B cell (primary cell): ENCODE measurements around the gene SDK1. TPM values are rescaled to one million over a fixed set of nuclear protein-coding genes. Genes with fewer than 3 reads are reported as not detected.

Experiments used
- ATAC-seq: fragments of 200-7000 bp; cut with Tn5 transposase; one replicate; pipeline ENCODE4 v1.10.0; 2021; ENCODE audit warnings: low read depth, mild to moderate bottlenecking, moderate number of reproducible peaks, moderate library complexity
- CTCF ChIA-PET: fragments of 350-600 bp; sonication (Branson Sonifier 250); formaldehyde crosslinking; loops from one replicate; lab custom pipeline; 2021; ENCODE audit warnings: antibody characterized with exemption, inconsistent platforms; lab: Charles Lee
- POLR2A ChIA-PET: fragments of 350-600 bp; sonication (Branson Sonifier 250); formaldehyde crosslinking; loops from one replicate; lab custom pipeline; 2021; ENCODE audit warnings: antibody characterized with exemption; lab: Charles Lee
- DNase-seq: peaks from one replicate; pipeline ENCODE4 v3.0.0; 2013
- H2AFZ ChIP-seq: 2 replicates; pipeline ENCODE4 v1.6.1; 2012; ENCODE audit warnings: mild to moderate bottlenecking, low read depth, low read length; ENCODE audit not compliant: insufficient read depth, poor library complexity, severe bottlenecking
- H3K27ac ChIP-seq, 2 donors: 1 replicate in 1 of 2; 2 replicates in 1 of 2; pipeline ENCODE4 v1.5.1; 2012 to 2013; ENCODE audit warnings: low read length in 2 of 2, mild to moderate bottlenecking in 2 of 2, moderate library complexity in 1 of 2
- H3K27me3 ChIP-seq, 4 experiments: fragments of 200-600 bp in 1 of 4; sonication (generic) in 1 of 4; replicated peaks in 1 of 4; 1 replicate in 2 of 4; 2 replicates in 2 of 4; pipeline versions ENCODE4 v1.6.1 to v1.7.0; 2013 to 2016; ENCODE audit warnings: low read length in 3 of 4, mild to moderate bottlenecking in 2 of 4, mixed read lengths in 1 of 4, moderate library complexity in 1 of 4; ENCODE audit not compliant: insufficient read depth in 4 of 4, control insufficient read depth in 3 of 4; ENCODE audit errors: control extremely low read depth in 1 of 4
- H3K36me3 ChIP-seq, 2 experiments: replicated peaks in 1 of 2; 1 replicate in 1 of 2; 2 replicates in 1 of 2; pipeline versions ENCODE4 v1.6.1 to v1.7.1; 2013; ENCODE audit warnings: low read length in 1 of 2; ENCODE audit not compliant: insufficient read depth in 2 of 2, control insufficient read depth in 1 of 2; ENCODE audit errors: control extremely low read depth in 1 of 2, extremely low read depth in 1 of 2
- H3K4me1 ChIP-seq, 2 donors: fragments of 200-600 bp in 1 of 2; sonication (generic) in 1 of 2; 1 replicate in 1 of 2; 2 replicates in 1 of 2; pipeline versions ENCODE4 v1.5.1 to v1.6.1; 2013 to 2017; ENCODE audit warnings: low read length in 2 of 2; ENCODE audit not compliant: control insufficient read depth in 2 of 2, insufficient read depth in 2 of 2
- H3K4me2 ChIP-seq: replicated peaks from 2 replicates; pipeline ENCODE3; 2012; ENCODE audit warnings: mild to moderate bottlenecking, low read depth, low read length; ENCODE audit not compliant: poor library complexity, severe bottlenecking
- H3K4me3 ChIP-seq, 5 experiments: fragments of 200-600 bp in 1 of 5; sonication (generic) in 1 of 5; 1 replicate in 3 of 5; 2 replicates in 2 of 5; pipeline versions ENCODE4 v1.5.1 to v1.7.0; 2011 to 2016; ENCODE audit warnings: low read length in 4 of 5, mild to moderate bottlenecking in 4 of 5, low read depth in 2 of 5, control low read depth in 1 of 5, moderate library complexity in 1 of 5; ENCODE audit not compliant: insufficient read depth in 1 of 5; ENCODE audit errors: control extremely low read depth in 1 of 5, extremely low read depth in 1 of 5
- H3K79me2 ChIP-seq: fragments of 200-600 bp; sonication (generic); one replicate; pipeline ENCODE4 v1.6.0; 2016; ENCODE audit warnings: low read length; ENCODE audit not compliant: control insufficient read depth, insufficient read depth
- H3K9ac ChIP-seq: fragments of 200-600 bp; sonication (generic); 2 replicates; pipeline ENCODE4 v1.6.1; 2017; ENCODE audit warnings: mild to moderate bottlenecking, low read length, moderate library complexity
- H3K9me3 ChIP-seq, 3 donors: one replicate each; pipeline versions ENCODE4 v1.6.1 to v1.7.1; 2013; ENCODE audit warnings: low read length in 2 of 3; ENCODE audit not compliant: control insufficient read depth in 2 of 3, insufficient read depth in 1 of 3; ENCODE audit errors: control extremely low read depth in 1 of 3
- H4K20me1 ChIP-seq: 2 replicates; pipeline ENCODE4 v1.6.0; 2012; ENCODE audit warnings: mild to moderate bottlenecking, low read length; ENCODE audit not compliant: insufficient read depth, control insufficient read depth, poor library complexity, severe bottlenecking
- H3K27ac Mint-ChIP-seq: one replicate; pipeline ENCODE4 v1.8.0; 2021; ENCODE audit warnings: mixed read lengths
- H3K27me3 Mint-ChIP-seq: one replicate; pipeline ENCODE4 v1.8.0; 2021; ENCODE audit warnings: mixed read lengths
- H3K4me1 Mint-ChIP-seq: one replicate; pipeline ENCODE4 v1.8.0; 2021; ENCODE audit warnings: mixed read lengths
- H3K4me3 Mint-ChIP-seq: one replicate; pipeline ENCODE4 v1.8.0; 2021; ENCODE audit warnings: mixed read lengths
- H3K9me3 Mint-ChIP-seq: one replicate; pipeline ENCODE4 v1.8.0; 2022; ENCODE audit warnings: mixed read lengths; ENCODE audit not compliant: insufficient read depth
- CTCF ChIP-seq: fragments of 200-600 bp; IDR thresholded peaks from one replicate; pipeline ENCODE4 v1.8.0; 2022; ENCODE audit warnings: antibody characterized with exemption, mild to moderate bottlenecking
- EZH2 ChIP-seq: IDR thresholded peaks from 2 replicates; pipeline ENCODE4 v1.6.1; 2012; ENCODE audit warnings: borderline replicate concordance, low read depth, mild to moderate bottlenecking, moderate library complexity, low read length; ENCODE audit not compliant: insufficient read depth, poor library complexity, severe bottlenecking
- WGBS: methylation state at CpG from one replicate; pipeline ENCODE4 v1.1.5; 2013; ENCODE audit warnings: missing lambda C conversion rate; ENCODE audit not compliant: insufficient coverage; 5-methylcytosine and 5-hydroxymethylcytosine counted together
- intact Hi-C: fragments of 100-400 bp; cut with micrococcal nuclease; formaldehyde crosslinking; loops from one replicate; pipeline ENCODE4 v1.10.0; 2022
- polyA plus RNA-seq: library from polyadenylated mRNA; depleted of rRNA; stranded (reverse); fragments of >200 nt; gene quantifications from 2 replicates; pipeline ENCODE4 v1.2.3, GENCODE V29; 2012
- total RNA-seq, 2 donors: library from RNA; stranded (reverse); fragments of 120-200 nt in 1 of 2; gene quantifications; 1 replicate in 1 of 2; 2 replicates in 1 of 2; pipeline versions ENCODE4 v1.2.3 to v1.2.4, GENCODE V29; 2013 to 2022

Gene SDK1
- total and polyA plus RNA-seq, 2 donors (not counting 1 experiment from before 2014, with no cell fraction given) = 0.73 to 2.0 TPM

GRCh38 chr7:3958109-3958483 lies 657.0 kb downstream of the SDK1 start:
- WGBS = no CpG with 5 or more reads among the region's 5 CpGs
- no peaks in the 10 kb centered on the region for H4K20me1 ChIP-seq
- intact Hi-C loops = loop anchor here (5.0 kb wide), 1 partner anchor 61 kb away; no protein-coding TSS in a partner anchor
- no peak overlapping the region for H2AFZ ChIP-seq
- TF ChIP-seq CTCF = no peak
- no peak for TF ChIP-seq EZH2
- ATAC-seq (no peak), DNase-seq (no peak)
- peaks cover 0 to 3% (median 0%) of the 10 kb centered on the region in 4 experiments for H3K27me3 ChIP-seq
- no peaks in the 10 kb centered on the region for H3K36me3 ChIP-seq
- peaks cover 4 to 35% of the 10 kb centered on the region in 2 donors for H3K4me1 ChIP-seq
- no peak overlapping the region for H3K4me3 ChIP-seq
- Mint-ChIP-seq H3K27ac (no peak overlapping the region), H3K9me3 (peaks cover 6% of the 10 kb centered on the region), H3K27me3 (peaks cover 16% of the 10 kb centered on the region), H3K4me1 (peaks cover 32% of the 10 kb centered on the region), H3K4me3 (no peak overlapping the region)
- no peak overlapping the region for H3K4me2 ChIP-seq
- no peak overlapping the region for H3K27ac ChIP-seq
- H3K9ac ChIP-seq = no peak overlapping the region
- no peaks in the 10 kb centered on the region for H3K79me2 ChIP-seq
- POLR2A ChIA-PET = no interaction called here
- CTCF ChIA-PET = no interaction called here
- H3K9me3 ChIP-seq = peaks cover 0 to 12% (median 0%) of the 10 kb centered on the region in 3 donors

DNA sequence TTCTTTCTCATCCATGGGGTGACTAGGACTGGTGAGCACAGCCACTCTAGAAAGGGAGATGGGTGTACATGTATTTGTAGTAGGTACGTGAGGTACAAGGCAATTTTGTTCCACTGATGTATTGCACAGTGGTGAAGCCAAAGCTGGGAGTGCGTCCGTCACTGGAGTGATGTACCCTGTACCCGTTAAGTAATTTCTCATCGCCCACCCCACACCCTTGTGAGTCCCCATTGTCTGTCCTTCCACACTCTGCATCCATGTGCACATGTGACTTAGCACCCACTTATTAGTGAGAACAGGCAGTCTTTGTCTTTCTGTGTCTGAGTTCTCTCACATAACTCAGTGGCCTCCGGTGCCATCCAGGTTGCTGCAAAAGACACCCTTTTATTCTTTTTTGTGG lies 658.3 kb downstream of the SDK1 start:
- Mint-ChIP-seq H3K4me3 (no peak overlapping the region), H3K27ac (no peak overlapping the region), H3K4me1 (peaks cover 29% of the 10 kb centered on the region), H3K9me3 (peaks cover 6% of the 10 kb centered on the region), H3K27me3 (peaks cover 13% of the 10 kb centered on the region)
- WGBS = 96% methylated on average over 5 of the region's 6 CpGs
- ChIA-PET POLR2A (no interaction called here), CTCF (interaction anchor here (0.6 kb wide), 1 partner anchor 125 kb away, joined by 3 read pairs; no protein-coding TSS in a partner anchor)
- Histone ChIP-seq H2AFZ (no peak overlapping the region), H3K27me3 (no peaks in the 10 kb centered on the region), H4K20me1 (no peaks in the 10 kb centered on the region), H3K36me3 (no peaks in the 10 kb centered on the region), H3K4me3 (no peak overlapping the region), H3K4me2 (no peak overlapping the region), H3K27ac (no peak overlapping the region), H3K9me3 (peaks cover 0 to 12% (median 0%) of the 10 kb centered on the region in 3 donors), H3K9ac (no peak overlapping the region), H3K4me1 (peaks cover 4 to 33% of the 10 kb centered on the region in 2 donors), H3K79me2 (no peaks in the 10 kb centered on the region)
- TF ChIP-seq CTCF (no peak), EZH2 (no peak)
- DNase-seq = no peak
- ATAC-seq = no peak
- intact Hi-C loops = loop anchor here (5.0 kb wide), 1 partner anchor 62 kb away; no protein-coding TSS in a partner anchor
